GM18507 (cell line): ENCODE results near the gene ZNF587.
"Not testable (repeated sequence)": the region's sequence is repeated elsewhere in the genome, so short reads cannot be mapped to it uniquely, and the experiment has no call there.

Experiments
- DNase-seq: peaks from one replicate; pipeline ENCODE4 v3.0.0; 2011; ENCODE audit warnings: low read depth; ENCODE audit not compliant: insufficient read length; ENCODE audit errors: extremely low spot score
- FAIRE-seq: peaks from 2 replicates; lab custom pipeline; 2011; peaks lifted over from hg19 to GRCh38; lab: Jason Lieb, UNC

Gene ZNF587

DNA sequence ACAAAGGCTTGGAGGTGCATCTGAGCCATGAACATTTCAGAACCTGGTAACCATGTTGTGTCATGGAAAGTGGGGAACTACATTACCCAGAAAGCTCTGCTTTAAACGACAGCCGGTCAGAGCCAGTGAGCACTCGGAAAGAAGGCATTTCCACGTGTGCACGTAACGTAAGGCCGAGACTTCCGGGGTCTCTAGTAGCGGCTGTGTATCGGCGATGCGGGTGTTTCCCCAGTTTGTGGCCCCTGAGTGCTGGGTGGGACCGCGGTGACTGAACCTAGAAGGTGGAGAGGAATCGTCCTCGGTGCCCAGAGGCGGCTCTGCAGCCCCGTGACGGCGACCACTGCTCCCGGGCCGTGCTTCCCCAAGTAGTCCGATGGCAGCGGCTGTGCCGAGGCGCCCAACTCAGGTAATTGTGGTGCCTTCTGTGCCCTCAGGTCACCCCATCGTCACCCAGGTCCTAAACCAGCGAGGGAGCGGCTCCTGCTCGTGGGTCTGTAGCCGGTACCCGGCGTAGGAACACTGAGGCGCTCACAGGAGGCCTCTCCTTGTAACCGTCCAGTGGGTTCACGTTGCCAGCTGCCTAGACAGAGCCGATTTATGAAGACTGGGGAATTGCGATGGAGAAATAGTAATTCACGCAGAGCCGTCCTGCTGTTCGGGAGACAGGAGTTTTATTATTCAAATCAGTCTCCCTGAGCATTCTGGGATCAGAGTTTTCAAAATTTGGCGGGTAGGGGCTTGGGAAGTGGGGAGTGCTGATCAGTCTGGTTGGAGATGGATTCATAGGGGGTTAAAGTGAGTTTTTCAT lies at the start of gene ZNF587:
Gene ZNF587 (plus strand): TSS at position 194 of the 808 bp plus-strand sequence. CDS start 180 bp downstream, at position 374.
- DNase-seq, result peak; percentile 52
- peak; percentile 94 for FAIRE-seq

DNA sequence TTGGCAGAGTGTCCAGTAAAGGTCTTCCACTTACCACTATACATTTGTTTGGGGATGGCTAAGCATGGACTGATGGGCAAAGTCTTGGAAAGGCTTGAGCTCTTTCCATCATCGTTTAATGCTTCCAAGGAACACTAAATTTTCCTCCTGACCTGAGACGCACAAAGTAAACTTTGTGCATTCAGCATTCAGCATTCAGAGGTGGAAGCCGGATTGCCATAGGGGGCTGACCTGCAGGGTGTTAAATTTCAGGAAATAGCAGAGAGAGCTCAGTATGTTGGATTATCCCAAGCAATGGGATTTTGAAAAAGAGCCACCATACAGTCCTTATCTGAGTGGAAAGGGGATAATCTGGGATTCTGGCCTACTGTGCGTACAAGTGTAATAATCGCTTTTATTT lies 49.0 kb upstream of the ZNF587 start:
- FAIRE-seq, result no peak

DNA sequence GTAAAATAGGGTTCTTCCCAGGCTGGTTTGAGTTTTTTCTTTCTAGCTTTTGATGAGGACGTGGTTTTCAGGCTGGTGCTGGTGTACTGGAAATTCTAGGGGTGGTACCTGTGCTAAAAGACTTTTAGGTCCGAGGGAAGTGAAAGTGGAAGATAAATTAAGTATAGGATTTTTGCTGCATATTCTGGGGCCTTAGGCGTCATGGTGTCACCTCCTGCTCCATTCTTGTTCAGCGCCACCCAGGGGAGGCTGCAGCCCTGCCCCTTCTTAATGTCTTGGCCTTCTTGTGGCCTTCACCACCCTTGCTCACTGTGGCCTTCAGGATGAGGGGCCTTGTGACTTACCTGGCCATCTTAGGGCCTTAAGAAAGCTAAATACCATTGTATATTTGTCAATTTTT lies 47.4 kb upstream of the ZNF587 start:
- FAIRE-seq, result no peak
- DNase-seq, result no peak

More for the DNA sequence above, 49.0 kb upstream of the ZNF587 start:
- no peak for DNase-seq

- DNase-seq, result no peak
- no peak for FAIRE-seq
Observed at GRCh38 chr19:57803265-57803593, 46.4 kb upstream of the ZNF587 start.

DNA sequence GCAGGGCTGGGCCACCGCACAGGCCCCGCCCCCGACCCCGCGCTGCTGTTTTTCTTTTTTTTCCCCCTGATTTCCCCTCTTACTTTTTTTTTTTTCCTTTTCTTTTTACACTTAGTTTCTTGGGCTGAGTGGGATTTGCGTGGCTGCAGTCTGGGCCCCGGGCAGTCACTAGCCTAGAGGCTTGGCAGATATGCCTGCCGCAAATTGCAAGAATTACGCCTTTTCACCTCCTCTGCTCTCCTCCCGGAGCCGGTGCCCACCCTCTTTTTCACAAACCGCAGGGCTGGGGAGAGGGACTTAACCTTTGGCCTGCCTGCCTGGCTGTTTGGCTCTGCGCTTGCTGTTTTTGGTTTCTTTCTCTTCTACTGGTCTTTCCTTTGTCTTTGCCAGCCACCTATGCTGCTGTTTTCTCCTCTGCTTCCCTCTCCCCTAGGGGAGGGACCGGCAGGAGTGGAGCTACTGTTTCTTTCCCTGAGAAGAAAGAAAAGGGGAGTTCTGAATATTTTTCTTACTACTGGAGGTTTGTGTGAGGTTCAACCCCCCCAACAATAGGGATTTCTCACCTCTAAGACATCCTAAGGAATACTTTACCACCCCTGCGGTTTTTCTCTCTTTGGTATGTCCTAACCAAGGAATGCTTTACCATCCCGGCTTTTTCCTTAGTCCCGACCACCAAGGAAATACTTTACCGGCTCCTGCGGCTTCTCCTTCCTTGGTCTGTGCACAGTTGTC lies 45.9 kb upstream of the ZNF587 start:
- FAIRE-seq (no peak), DNase-seq (no peak)

DNA sequence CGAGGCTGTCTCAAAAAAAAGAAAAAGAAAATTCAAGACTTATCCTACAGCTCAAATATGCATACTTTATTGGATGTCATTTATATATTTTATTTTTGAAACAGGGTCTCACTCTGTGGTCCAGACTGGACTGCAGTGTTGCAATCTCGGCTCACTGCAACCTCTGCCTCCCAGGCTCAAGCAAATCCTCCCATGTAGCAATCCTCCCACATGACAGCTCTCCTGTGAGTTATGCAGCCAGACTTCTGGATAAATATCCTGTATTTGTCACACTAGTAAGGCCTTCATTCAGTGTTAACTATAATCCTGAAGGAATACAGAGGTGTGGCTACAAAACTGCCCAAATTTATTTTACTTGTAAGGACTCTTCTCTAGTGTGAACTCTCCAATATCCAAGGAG lies 42.1 kb upstream of the ZNF587 start:
- no peak for FAIRE-seq
- no peak for DNase-seq

GRCh38 chr19:57810410-57811295 lies 39.0 kb upstream of the ZNF587 start:
- not testable (repeated sequence) for FAIRE-seq, DNase-seq

DNA sequence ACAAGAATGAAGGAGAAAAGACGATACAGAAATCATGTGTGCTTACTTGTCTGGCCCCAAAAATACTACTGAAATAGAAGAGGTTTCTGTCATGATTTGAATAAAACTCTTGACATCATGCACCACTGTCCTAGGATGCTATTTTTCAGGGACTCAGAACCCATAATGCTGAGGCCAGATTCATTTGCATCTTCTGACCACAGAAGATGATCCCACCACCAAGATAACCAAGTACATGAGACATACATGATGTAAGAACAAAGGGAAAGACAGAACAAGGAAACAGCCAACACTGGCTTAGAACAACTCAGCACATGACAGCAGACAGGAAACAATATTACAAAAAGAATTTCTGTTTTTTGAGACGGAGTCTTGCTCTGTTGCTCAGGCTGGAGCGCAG lies 37.4 kb upstream of the ZNF587 start:
- no peak for FAIRE-seq
- no peak for DNase-seq

DNA sequence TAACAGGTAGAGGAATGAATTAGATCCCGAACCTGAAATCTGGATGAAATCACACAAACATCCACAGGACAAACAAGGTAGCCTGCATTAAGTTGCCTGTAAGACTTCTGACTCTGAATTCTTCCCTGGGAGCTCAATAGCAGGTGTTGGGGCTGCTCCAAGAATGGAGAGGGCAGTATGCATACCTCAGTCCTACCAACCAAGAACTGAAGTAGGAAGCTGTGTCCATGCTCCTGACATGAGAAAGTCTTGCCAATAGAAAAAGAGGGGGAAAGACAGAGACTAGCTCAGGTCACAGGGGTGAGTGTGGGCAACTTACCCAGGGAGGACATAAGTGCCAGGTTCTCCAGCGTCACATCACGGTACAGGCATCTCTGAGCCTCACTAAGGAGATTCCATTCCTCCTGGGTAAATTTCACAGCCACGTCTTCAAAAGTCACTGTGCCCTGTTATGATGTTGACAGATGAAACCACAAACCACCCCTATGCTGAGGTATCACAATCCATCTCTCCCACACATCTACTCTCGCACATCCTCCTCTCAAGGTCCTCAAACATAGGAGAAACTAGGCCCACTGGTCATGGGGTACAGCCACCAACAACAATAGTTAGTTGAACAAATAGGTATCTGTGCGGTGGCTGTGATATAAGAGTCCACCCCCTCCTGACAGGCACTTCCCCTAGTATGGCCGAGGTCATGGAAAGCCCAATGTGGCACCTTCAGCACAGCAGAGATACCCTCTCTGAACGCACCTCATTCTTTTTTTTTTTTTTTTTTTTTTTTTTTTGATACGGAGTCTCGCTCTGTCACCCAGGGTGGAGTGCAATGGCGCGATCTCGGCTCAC lies 36.5 kb upstream of the ZNF587 start:
- DNase-seq, FAIRE-seq: not testable (repeated sequence)

GRCh38 chr19:57813919-57814504 lies 35.6 kb upstream of the ZNF587 start:
- FAIRE-seq, result no peak

GRCh38 chr19:57814505-57815246 lies 35.0 kb upstream of the ZNF587 start, which contains the start of gene ZNF552:
Gene ZNF552, minus strand, starts transcription at chr19:57814913. Its CDS starts 170 bp downstream, at chr19:57814743.
- DNase-seq (peak; percentile 62), FAIRE-seq (peak; percentile 84)

More at GRCh38 chr19:57813919-57814504, 35.6 kb upstream of the ZNF587 start:
- no peak for DNase-seq

- FAIRE-seq, result no peak
Observed at GRCh38 chr19:57815247-57816075, 34.2 kb upstream of the ZNF587 start.

GRCh38 chr19:57816652-57817051 lies 33.0 kb upstream of the ZNF587 start:
- DNase-seq, result no peak
- no peak for FAIRE-seq

More at GRCh38 chr19:57815247-57816075, 34.2 kb upstream of the ZNF587 start:
- no peak for DNase-seq

DNA sequence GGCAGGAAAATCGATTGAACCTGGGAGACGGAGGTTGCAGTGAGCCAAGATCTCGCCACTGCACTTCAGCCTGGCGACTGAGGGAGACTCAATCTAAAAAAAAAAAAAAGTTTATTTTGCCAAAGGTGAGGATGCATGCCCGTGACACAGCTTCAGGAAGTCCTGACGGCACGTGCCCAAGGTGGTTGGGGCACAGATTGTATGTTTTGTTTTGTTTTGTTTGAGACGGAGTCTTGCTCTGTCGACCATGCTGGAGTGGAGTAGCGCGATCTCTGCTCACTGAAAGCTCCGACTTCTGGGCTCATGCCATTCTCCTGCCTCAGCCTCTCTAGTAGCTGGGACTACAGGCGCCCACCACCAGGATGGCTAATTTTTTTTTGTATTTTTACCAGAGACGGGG lies 31.7 kb upstream of the ZNF587 start:
- FAIRE-seq (no peak), DNase-seq (no peak)

- no peak for FAIRE-seq
- DNase-seq, result no peak
Observed at GRCh38 chr19:57818378-57818777, 31.3 kb upstream of the ZNF587 start.

- DNase-seq (peak; percentile 72), FAIRE-seq (peak; percentile 93)
Observed at GRCh38 chr19:57819475-57820148, 30.0 kb upstream of the ZNF587 start.
